HEK293 (cell line): ENCODE data around the gene MYLK4.

Source experiments
- CTCF ChIA-PET: fragments of 350-600 bp; formaldehyde crosslinking; extraction: SDS; loops from one replicate; lab custom pipeline; 2021; ENCODE audit warnings: antibody characterized with exemption; lab: Yijun Ruan, JAX
- POLR2A ChIA-PET: fragments of 300-600 bp; formaldehyde crosslinking; extraction: SDS; loops from one replicate; lab custom pipeline; 2020; ENCODE audit warnings: antibody characterized with exemption, inconsistent platforms; lab: Yijun Ruan, JAX
- H3K27ac ChIP-seq: fragments of 200-500 bp; sonication (Bioruptor generic); 2 replicates; pipeline ENCODE4 v1.5.1; 2014; ENCODE audit warnings: low read depth, low read length, control low read depth, inconsistent platforms; ENCODE audit errors: extremely low read depth
- H3K36me3 ChIP-seq, 2 experiments: fragments of 200-500 bp in 1 of 2; sonication (Bioruptor generic) in 1 of 2; 1 replicate in 1 of 2; 2 replicates in 1 of 2; pipeline ENCODE4 v1.5.1; 2014 to 2017; ENCODE audit warnings: inconsistent platforms in 2 of 2, low read length in 2 of 2; ENCODE audit not compliant: control insufficient read depth in 2 of 2, insufficient read depth in 1 of 2
- H3K4me1 ChIP-seq: fragments of 200-500 bp; sonication (Bioruptor generic); 2 replicates; pipeline ENCODE4 v1.5.1; 2014; ENCODE audit warnings: mild to moderate bottlenecking, low read length, inconsistent platforms; ENCODE audit not compliant: control insufficient read depth, insufficient read depth
- H3K4me3 ChIP-seq: 2 replicates; pipeline ENCODE4 v1.5.1; 2011; ENCODE audit warnings: low read depth, mild to moderate bottlenecking, control low read depth, low read length, moderate library complexity
- H3K9me3 ChIP-seq: fragments of 200-500 bp; sonication (Bioruptor generic); 2 replicates; pipeline ENCODE4 v1.5.1; 2014; ENCODE audit warnings: low read depth, low read length, inconsistent platforms; ENCODE audit not compliant: control insufficient read depth, insufficient read depth
- BCL11A ChIP-seq: fragments of 450-650 bp; formaldehyde crosslinking; IDR thresholded peaks from 2 replicates; pipeline ENCODE4 v1.5.1; 2016; ENCODE audit warnings: low read depth, missing biosample characterization, missing genetic modification characterization
- BCL11B ChIP-seq: fragments of 450-650 bp; formaldehyde crosslinking; IDR thresholded peaks from 2 replicates; pipeline ENCODE4 v1.5.1; 2016; ENCODE audit warnings: low read depth, missing biosample characterization, missing genetic modification characterization
- KLF1 ChIP-seq: fragments of 450-650 bp; formaldehyde crosslinking; IDR thresholded peaks from 2 replicates; pipeline ENCODE4 v1.5.1; 2016; ENCODE audit warnings: missing biosample characterization, missing genetic modification characterization
- KLF16 ChIP-seq: fragments of 450-650 bp; formaldehyde crosslinking; IDR thresholded peaks from 2 replicates; pipeline ENCODE4 v1.5.1; 2017; ENCODE audit warnings: missing biosample characterization, missing genetic modification characterization
- KLF17 ChIP-seq: fragments of 450-650 bp; formaldehyde crosslinking; IDR thresholded peaks from 2 replicates; pipeline ENCODE4 v1.5.1; 2016; ENCODE audit warnings: missing biosample characterization, missing genetic modification characterization
- SALL2 ChIP-seq: fragments of 450-650 bp; formaldehyde crosslinking; IDR thresholded peaks from 2 replicates; pipeline ENCODE4 v1.5.0; 2017; ENCODE audit warnings: missing biosample characterization, mild to moderate bottlenecking, missing genetic modification characterization, borderline replicate concordance
- SP3 ChIP-seq: fragments of 450-650 bp; formaldehyde crosslinking; IDR thresholded peaks from 2 replicates; pipeline ENCODE4 v1.5.1; 2016; ENCODE audit warnings: missing biosample characterization, missing genetic modification characterization
- ZNF184 ChIP-seq: fragments of 450-650 bp; IDR thresholded peaks from 2 replicates; pipeline ENCODE4 v1.5.1; 2018; ENCODE audit warnings: missing biosample characterization, mild to moderate bottlenecking, missing genetic modification characterization
- ZNF214 ChIP-seq: fragments of 450-650 bp; formaldehyde crosslinking; IDR thresholded peaks from 2 replicates; pipeline ENCODE4 v1.5.1; 2017; ENCODE audit warnings: missing biosample characterization, mild to moderate bottlenecking, missing genetic modification characterization, borderline replicate concordance
- ZNF221 ChIP-seq: fragments of 450-650 bp; formaldehyde crosslinking; IDR thresholded peaks from 2 replicates; pipeline ENCODE4 v1.5.1; 2017; ENCODE audit warnings: missing biosample characterization, missing genetic modification characterization, borderline replicate concordance
- ZNF366 ChIP-seq: fragments of 450-650 bp; formaldehyde crosslinking; conservative IDR thresholded peaks from 2 replicates; pipeline ENCODE4 v1.5.1; 2016; ENCODE audit warnings: missing biosample characterization, missing genetic modification characterization
- ZNF404 ChIP-seq: fragments of 450-650 bp; formaldehyde crosslinking; IDR thresholded peaks from 2 replicates; pipeline ENCODE4 v1.5.1; 2017; ENCODE audit warnings: missing biosample characterization, missing genetic modification characterization
- ZNF580 ChIP-seq: fragments of 450-650 bp; formaldehyde crosslinking; IDR thresholded peaks from 2 replicates; pipeline ENCODE4 v1.5.1; 2016; ENCODE audit warnings: missing biosample characterization, missing genetic modification characterization
- ZNF610 ChIP-seq: fragments of 450-650 bp; formaldehyde crosslinking; IDR thresholded peaks from 2 replicates; pipeline ENCODE4 v1.5.1; 2016; ENCODE audit warnings: missing biosample characterization, missing genetic modification characterization, borderline replicate concordance
- ZNF837 ChIP-seq: fragments of 450-650 bp; formaldehyde crosslinking; IDR thresholded peaks from 2 replicates; pipeline ENCODE4 v1.5.1; 2016; ENCODE audit warnings: missing biosample characterization, missing genetic modification characterization
- ZNF843 ChIP-seq: fragments of 450-650 bp; formaldehyde crosslinking; IDR thresholded peaks from 2 replicates; pipeline ENCODE4 v1.5.1; 2016; ENCODE audit warnings: missing biosample characterization, missing genetic modification characterization
- TF ChIP-seq, protein P1 (sequence below): fragments of 450-650 bp; formaldehyde crosslinking; IDR thresholded peaks from 2 replicates; pipeline ENCODE4 v1.5.1; 2017; ENCODE audit warnings: missing biosample characterization, missing genetic modification characterization
- TF ChIP-seq, protein P2 (sequence below): fragments of 450-650 bp; formaldehyde crosslinking; IDR thresholded peaks from 2 replicates; pipeline ENCODE4 v1.5.1; 2016; ENCODE audit warnings: missing biosample characterization, missing genetic modification characterization
- TF ChIP-seq, protein P3 (sequence below): fragments of 450-650 bp; formaldehyde crosslinking; IDR thresholded peaks from 2 replicates; pipeline ENCODE4 v1.5.1; 2016; ENCODE audit warnings: missing biosample characterization, missing genetic modification characterization, borderline replicate concordance

MYLK4 gene

DNA sequence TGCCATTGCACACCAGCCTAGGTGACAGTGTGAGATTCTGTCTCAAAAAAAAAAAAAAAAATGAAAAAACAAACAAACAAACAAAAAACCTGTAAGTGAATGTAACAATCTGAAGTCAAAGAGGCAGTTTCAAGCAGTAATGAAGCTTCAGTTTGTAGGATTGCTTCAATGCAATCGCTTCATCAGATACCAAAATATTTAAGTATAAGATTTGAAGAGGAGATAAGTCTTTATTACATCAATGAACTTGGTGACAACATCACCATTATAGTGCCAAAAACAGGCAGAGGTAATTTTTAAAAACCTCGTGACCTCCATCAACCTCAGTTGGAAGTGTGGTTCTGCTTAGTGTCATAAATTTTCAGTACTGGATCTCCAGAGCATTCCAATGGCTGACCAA lies 74.7 kb downstream of the MYLK4 start:
- TF ChIP-seq SP3 (tag by site-specific recombination): no peak
- no peak for TF ChIP-seq KLF1
- TF ChIP-seq BCL11B (tag by site-specific recombination): no peak
- TF ChIP-seq ZNF404 (tag by site-specific recombination): no peak
- TF ChIP-seq ZNF843 (tag by site-specific recombination): no peak
- TF ChIP-seq, protein P1, sequence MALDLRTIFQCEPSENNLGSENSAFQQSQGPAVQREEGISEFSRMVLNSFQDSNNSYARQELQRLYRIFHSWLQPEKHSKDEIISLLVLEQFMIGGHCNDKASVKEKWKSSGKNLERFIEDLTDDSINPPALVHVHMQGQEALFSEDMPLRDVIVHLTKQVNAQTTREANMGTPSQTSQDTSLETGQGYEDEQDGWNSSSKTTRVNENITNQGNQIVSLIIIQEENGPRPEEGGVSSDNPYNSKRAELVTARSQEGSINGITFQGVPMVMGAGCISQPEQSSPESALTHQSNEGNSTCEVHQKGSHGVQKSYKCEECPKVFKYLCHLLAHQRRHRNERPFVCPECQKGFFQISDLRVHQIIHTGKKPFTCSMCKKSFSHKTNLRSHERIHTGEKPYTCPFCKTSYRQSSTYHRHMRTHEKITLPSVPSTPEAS (tag by site-specific recombination): no peak
- TF ChIP-seq ZNF366 (tag by site-specific recombination): no peak
- no peak for TF ChIP-seq KLF16 (tag by site-specific recombination)
- no peak for TF ChIP-seq ZNF221 (tag by site-specific recombination)
- no peak for TF ChIP-seq ZNF214 (tag by site-specific recombination)
- TF ChIP-seq KLF17 (tag by site-specific recombination): no peak
- TF ChIP-seq ZNF837 (tag by site-specific recombination): no peak
- TF ChIP-seq ZNF184 (tag by site-specific recombination): no peak
- TF ChIP-seq, protein P2, sequence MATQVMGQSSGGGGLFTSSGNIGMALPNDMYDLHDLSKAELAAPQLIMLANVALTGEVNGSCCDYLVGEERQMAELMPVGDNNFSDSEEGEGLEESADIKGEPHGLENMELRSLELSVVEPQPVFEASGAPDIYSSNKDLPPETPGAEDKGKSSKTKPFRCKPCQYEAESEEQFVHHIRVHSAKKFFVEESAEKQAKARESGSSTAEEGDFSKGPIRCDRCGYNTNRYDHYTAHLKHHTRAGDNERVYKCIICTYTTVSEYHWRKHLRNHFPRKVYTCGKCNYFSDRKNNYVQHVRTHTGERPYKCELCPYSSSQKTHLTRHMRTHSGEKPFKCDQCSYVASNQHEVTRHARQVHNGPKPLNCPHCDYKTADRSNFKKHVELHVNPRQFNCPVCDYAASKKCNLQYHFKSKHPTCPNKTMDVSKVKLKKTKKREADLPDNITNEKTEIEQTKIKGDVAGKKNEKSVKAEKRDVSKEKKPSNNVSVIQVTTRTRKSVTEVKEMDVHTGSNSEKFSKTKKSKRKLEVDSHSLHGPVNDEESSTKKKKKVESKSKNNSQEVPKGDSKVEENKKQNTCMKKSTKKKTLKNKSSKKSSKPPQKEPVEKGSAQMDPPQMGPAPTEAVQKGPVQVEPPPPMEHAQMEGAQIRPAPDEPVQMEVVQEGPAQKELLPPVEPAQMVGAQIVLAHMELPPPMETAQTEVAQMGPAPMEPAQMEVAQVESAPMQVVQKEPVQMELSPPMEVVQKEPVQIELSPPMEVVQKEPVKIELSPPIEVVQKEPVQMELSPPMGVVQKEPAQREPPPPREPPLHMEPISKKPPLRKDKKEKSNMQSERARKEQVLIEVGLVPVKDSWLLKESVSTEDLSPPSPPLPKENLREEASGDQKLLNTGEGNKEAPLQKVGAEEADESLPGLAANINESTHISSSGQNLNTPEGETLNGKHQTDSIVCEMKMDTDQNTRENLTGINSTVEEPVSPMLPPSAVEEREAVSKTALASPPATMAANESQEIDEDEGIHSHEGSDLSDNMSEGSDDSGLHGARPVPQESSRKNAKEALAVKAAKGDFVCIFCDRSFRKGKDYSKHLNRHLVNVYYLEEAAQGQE: no peak
- no peak for TF ChIP-seq SALL2 (tag by site-specific recombination)
- TF ChIP-seq, protein P3, sequence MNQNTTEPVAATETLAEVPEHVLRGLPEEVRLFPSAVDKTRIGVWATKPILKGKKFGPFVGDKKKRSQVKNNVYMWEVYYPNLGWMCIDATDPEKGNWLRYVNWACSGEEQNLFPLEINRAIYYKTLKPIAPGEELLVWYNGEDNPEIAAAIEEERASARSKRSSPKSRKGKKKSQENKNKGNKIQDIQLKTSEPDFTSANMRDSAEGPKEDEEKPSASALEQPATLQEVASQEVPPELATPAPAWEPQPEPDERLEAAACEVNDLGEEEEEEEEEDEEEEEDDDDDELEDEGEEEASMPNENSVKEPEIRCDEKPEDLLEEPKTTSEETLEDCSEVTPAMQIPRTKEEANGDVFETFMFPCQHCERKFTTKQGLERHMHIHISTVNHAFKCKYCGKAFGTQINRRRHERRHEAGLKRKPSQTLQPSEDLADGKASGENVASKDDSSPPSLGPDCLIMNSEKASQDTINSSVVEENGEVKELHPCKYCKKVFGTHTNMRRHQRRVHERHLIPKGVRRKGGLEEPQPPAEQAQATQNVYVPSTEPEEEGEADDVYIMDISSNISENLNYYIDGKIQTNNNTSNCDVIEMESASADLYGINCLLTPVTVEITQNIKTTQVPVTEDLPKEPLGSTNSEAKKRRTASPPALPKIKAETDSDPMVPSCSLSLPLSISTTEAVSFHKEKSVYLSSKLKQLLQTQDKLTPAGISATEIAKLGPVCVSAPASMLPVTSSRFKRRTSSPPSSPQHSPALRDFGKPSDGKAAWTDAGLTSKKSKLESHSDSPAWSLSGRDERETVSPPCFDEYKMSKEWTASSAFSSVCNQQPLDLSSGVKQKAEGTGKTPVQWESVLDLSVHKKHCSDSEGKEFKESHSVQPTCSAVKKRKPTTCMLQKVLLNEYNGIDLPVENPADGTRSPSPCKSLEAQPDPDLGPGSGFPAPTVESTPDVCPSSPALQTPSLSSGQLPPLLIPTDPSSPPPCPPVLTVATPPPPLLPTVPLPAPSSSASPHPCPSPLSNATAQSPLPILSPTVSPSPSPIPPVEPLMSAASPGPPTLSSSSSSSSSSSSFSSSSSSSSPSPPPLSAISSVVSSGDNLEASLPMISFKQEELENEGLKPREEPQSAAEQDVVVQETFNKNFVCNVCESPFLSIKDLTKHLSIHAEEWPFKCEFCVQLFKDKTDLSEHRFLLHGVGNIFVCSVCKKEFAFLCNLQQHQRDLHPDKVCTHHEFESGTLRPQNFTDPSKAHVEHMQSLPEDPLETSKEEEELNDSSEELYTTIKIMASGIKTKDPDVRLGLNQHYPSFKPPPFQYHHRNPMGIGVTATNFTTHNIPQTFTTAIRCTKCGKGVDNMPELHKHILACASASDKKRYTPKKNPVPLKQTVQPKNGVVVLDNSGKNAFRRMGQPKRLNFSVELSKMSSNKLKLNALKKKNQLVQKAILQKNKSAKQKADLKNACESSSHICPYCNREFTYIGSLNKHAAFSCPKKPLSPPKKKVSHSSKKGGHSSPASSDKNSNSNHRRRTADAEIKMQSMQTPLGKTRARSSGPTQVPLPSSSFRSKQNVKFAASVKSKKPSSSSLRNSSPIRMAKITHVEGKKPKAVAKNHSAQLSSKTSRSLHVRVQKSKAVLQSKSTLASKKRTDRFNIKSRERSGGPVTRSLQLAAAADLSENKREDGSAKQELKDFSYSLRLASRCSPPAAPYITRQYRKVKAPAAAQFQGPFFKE (tag by site-specific recombination): no peak
- no peak for TF ChIP-seq ZNF610 (tag by site-specific recombination)
- no peak for TF ChIP-seq ZNF580 (tag by site-specific recombination)
- TF ChIP-seq BCL11A (tag by site-specific recombination): no peak
- Histone ChIP-seq H3K36me3 (no peaks in the 10 kb centered on the region), H3K27ac (no peak overlapping the region), H3K9me3 (no peaks in the 10 kb centered on the region), H3K4me1 (no peaks in the 10 kb centered on the region; the same call in 1 of the 2 replicates), H3K4me3 (no peak overlapping the region)
- CTCF ChIA-PET: interaction anchor here (0.7 to 1.4 kb wide), 2 partner anchors 9 to 42 kb away, joined by 5 to 7 read pairs; no protein-coding TSS in a partner anchor
- POLR2A ChIA-PET: no interaction called here
